ENCODE measurements around the gene LAMB4.
"Not testable (repeated sequence)": the region's sequence is repeated elsewhere in the genome, so short reads cannot be mapped to it uniquely, and the experiment has no call there.

Gene LAMB4

GRCh38 chr7:108038986-108039385 lies 91.2 kb downstream of the LAMB4 start:
- no peak for DNase-seq

GRCh38 chr7:108037741-108038140 lies 92.4 kb downstream of the LAMB4 start:
- no peak for DNase-seq

GRCh38 chr7:108037140-108037539 lies 93.0 kb downstream of the LAMB4 start:
- no peak for DNase-seq

GRCh38 chr7:108034586-108034985 lies 95.6 kb downstream of the LAMB4 start:
- DNase-seq = no peak

GRCh38 chr7:108033776-108034497 lies 96.2 kb downstream of the LAMB4 start:
- DNase-seq = no peak

- DNase-seq = not testable (repeated sequence)
Measured at GRCh38 chr7:108033309-108033708, 96.9 kb downstream of the LAMB4 start.

- no peak for DNase-seq
Measured at GRCh38 chr7:108030516-108030915, 99.6 kb downstream of the LAMB4 start.

GRCh38 chr7:108029034-108029433 lies 101.1 kb downstream of the LAMB4 start:
- no peak for DNase-seq

GRCh38 chr7:108028111-108028510 lies 102.0 kb downstream of the LAMB4 start:
- no peak for DNase-seq

- no peak for DNase-seq
Measured at GRCh38 chr7:108027239-108027638, 102.9 kb downstream of the LAMB4 start.

- no peak for DNase-seq
Measured at GRCh38 chr7:108026647-108027046, 103.5 kb downstream of the LAMB4 start.

- DNase-seq = no peak
Measured at GRCh38 chr7:108026116-108026515, 104.0 kb downstream of the LAMB4 start.

GRCh38 chr7:108024538-108024937 lies 105.6 kb downstream of the LAMB4 start:
- DNase-seq = no peak

- DNase-seq = no peak
Measured at GRCh38 chr7:108020585-108020984, 109.6 kb downstream of the LAMB4 start.

GRCh38 chr7:108018668-108019067 lies 111.5 kb downstream of the LAMB4 start:
- DNase-seq = no peak

- no peak for DNase-seq
Measured at GRCh38 chr7:108017776-108018151, 112.4 kb downstream of the LAMB4 start.

- peak; percentile 25 for DNase-seq
Measured at GRCh38 chr7:108016841-108017775, 113.1 kb downstream of the LAMB4 start.

GRCh38 chr7:108015740-108016139 lies 114.4 kb downstream of the LAMB4 start:
- no peak for DNase-seq

- no peak for DNase-seq
Measured at GRCh38 chr7:108014747-108015682, 115.1 kb downstream of the LAMB4 start.

GRCh38 chr7:108014215-108014614 lies 115.9 kb downstream of the LAMB4 start:
- no peak for DNase-seq

GRCh38 chr7:108012499-108013430 lies 117.4 kb downstream of the LAMB4 start:
- DNase-seq = no peak

- no peak for DNase-seq
Measured at GRCh38 chr7:108010377-108010776, 119.8 kb downstream of the LAMB4 start.
